ENCODE results near the gene TBX5. TPM values are rescaled to one million over a fixed set of nuclear protein-coding genes. Genes with fewer than 3 reads are reported as not detected.

The TBX5 gene
- total and polyA plus RNA-seq, 9 of the 15 experiments (the other 6 are each of a cell fraction or from before 2014, with no cell fraction given): not detected

GRCh38 chr12:114344303-114344663, 61.7 kb downstream of the TBX5 start:
- no peaks in the 10 kb centered on the region for H4K20me1 ChIP-seq (replicated peaks; ENCODE audit: control insufficient read depth, insufficient read depth, low read length)
- no peaks in the 10 kb centered on the region for H3K79me2 ChIP-seq (ENCODE audit: control insufficient read depth, insufficient read depth, low read length)
- H3K4me3 ChIP-seq: no peak overlapping the region
- H3K9me3 ChIP-seq (replicated peaks; ENCODE audit: control insufficient read depth, insufficient read depth, low read depth, low read length): no peaks in the 10 kb centered on the region
- no peak for DNase-seq (ENCODE audit: extremely low read depth in 1 of 4, low spot score in 3 of 4)
- 0% methylated on average over 1 of the region's 1 CpG for WGBS (ENCODE audit: insufficient coverage, low coverage, missing lambda C conversion rate)
- no peaks in the 10 kb centered on the region for H3K4me1 ChIP-seq (replicated peaks in 1 of 2; ENCODE audit: control insufficient read depth in 2 of 2, insufficient read depth in 2 of 2, low read length in 2 of 2)
- no peaks in the 10 kb centered on the region for H3K36me3 ChIP-seq (ENCODE audit: control insufficient read depth, insufficient read depth, low read length)
- no peak for ATAC-seq
- H3K4me2 ChIP-seq (ENCODE audit: insufficient read depth, low read length): no peak overlapping the region
- H2AFZ ChIP-seq (ENCODE audit: low read depth, low read length): no peak overlapping the region
- H3K27ac ChIP-seq (ENCODE audit: extremely low read depth, low read depth, low read length): no peak overlapping the region
- in situ Hi-C loops (cut with MboI): no loop called here
- H3K27me3 ChIP-seq (ENCODE audit: control insufficient read depth in 2 of 2, insufficient read depth in 2 of 2, low read length in 2 of 2): no peaks in the 10 kb centered on the region
- ChIA-PET POLR2A (no interaction called here), CTCF (ENCODE audit: low intra/inter-chr PET ratio) (no interaction called here)
- H3K9me1 ChIP-seq (ENCODE audit: control insufficient read depth, insufficient read depth, low read length): no peaks in the 10 kb centered on the region
- FAIRE-seq: no peak
- no peak overlapping the region for H3K9ac ChIP-seq (ENCODE audit: insufficient read depth in 1 of 2, low read depth in 2 of 2, low read length in 2 of 2)
- no TSS peak for BruUV-seq (replicated peaks)
- intact Hi-C loops (cut with micrococcal nuclease): no loop called here
- no peak for TF ChIP-seq DNMT1 (IDR thresholded peaks at IDR 0.05)
- TF ChIP-seq ZBTB43 (CRISPR knock-in tag; IDR thresholded peaks at IDR 0.05): no peak
- no peak for TF ChIP-seq CSDE1 (IDR thresholded peaks at IDR 0.05)

GRCh38 chr12:114343585-114344302, 62.2 kb downstream of the TBX5 start:
- ATAC-seq: no peak
- in situ Hi-C loops (cut with MboI): no loop called here
- TF ChIP-seq, protein P1, sequence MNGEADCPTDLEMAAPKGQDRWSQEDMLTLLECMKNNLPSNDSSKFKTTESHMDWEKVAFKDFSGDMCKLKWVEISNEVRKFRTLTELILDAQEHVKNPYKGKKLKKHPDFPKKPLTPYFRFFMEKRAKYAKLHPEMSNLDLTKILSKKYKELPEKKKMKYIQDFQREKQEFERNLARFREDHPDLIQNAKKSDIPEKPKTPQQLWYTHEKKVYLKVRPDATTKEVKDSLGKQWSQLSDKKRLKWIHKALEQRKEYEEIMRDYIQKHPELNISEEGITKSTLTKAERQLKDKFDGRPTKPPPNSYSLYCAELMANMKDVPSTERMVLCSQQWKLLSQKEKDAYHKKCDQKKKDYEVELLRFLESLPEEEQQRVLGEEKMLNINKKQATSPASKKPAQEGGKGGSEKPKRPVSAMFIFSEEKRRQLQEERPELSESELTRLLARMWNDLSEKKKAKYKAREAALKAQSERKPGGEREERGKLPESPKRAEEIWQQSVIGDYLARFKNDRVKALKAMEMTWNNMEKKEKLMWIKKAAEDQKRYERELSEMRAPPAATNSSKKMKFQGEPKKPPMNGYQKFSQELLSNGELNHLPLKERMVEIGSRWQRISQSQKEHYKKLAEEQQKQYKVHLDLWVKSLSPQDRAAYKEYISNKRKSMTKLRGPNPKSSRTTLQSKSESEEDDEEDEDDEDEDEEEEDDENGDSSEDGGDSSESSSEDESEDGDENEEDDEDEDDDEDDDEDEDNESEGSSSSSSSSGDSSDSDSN (IDR thresholded peaks at IDR 0.05; ENCODE audit: borderline replicate concordance in 1 of 2, low read depth in 2 of 2, low read length in 2 of 2): no peak
- TF ChIP-seq RBM25 (IDR thresholded peaks at IDR 0.05; ENCODE audit: low read depth, low read length, severe bottlenecking): peak; percentile 79
- TF ChIP-seq ZNF717 (CRISPR knock-in tag; IDR thresholded peaks at IDR 0.05): no peak
- TF ChIP-seq, protein P2, sequence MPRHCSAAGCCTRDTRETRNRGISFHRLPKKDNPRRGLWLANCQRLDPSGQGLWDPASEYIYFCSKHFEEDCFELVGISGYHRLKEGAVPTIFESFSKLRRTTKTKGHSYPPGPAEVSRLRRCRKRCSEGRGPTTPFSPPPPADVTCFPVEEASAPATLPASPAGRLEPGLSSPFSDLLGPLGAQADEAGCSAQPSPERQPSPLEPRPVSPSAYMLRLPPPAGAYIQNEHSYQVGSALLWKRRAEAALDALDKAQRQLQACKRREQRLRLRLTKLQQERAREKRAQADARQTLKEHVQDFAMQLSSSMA (CRISPR knock-in tag; IDR thresholded peaks at IDR 0.05): no peak
- TF ChIP-seq NCOR1 (IDR thresholded peaks at IDR 0.05): no peak
- H3K79me2 ChIP-seq (ENCODE audit: control insufficient read depth, insufficient read depth, low read length): no peaks in the 10 kb centered on the region
- H3K9me1 ChIP-seq (ENCODE audit: control insufficient read depth, insufficient read depth, low read length): no peaks in the 10 kb centered on the region
- no peak overlapping the region for H3K4me2 ChIP-seq (ENCODE audit: insufficient read depth, low read length)
- no peak overlapping the region for H3K27ac ChIP-seq (ENCODE audit: extremely low read depth, low read depth, low read length)
- intact Hi-C loops (cut with micrococcal nuclease): no loop called here
- no peak overlapping the region for H3K4me3 ChIP-seq
- no peak for FAIRE-seq
- no peak for DNase-seq (ENCODE audit: extremely low read depth in 1 of 4, low spot score in 3 of 4)
- H3K9ac ChIP-seq (ENCODE audit: insufficient read depth in 1 of 2, low read depth in 2 of 2, low read length in 2 of 2): no peak overlapping the region
- no TSS peak for BruUV-seq (replicated peaks)
- H3K27me3 ChIP-seq (ENCODE audit: control insufficient read depth in 2 of 2, insufficient read depth in 2 of 2, low read length in 2 of 2): no peaks in the 10 kb centered on the region
- H3K4me1 ChIP-seq (replicated peaks in 1 of 2; ENCODE audit: control insufficient read depth in 2 of 2, insufficient read depth in 2 of 2, low read length in 2 of 2): no peaks in the 10 kb centered on the region
- 6% methylated on average over 4 of the region's 4 CpGs for WGBS (ENCODE audit: insufficient coverage, low coverage, missing lambda C conversion rate)
- CTCF ChIA-PET (ENCODE audit: low intra/inter-chr PET ratio): no interaction called here
- POLR2A ChIA-PET: interaction anchor here (0.6 to 0.8 kb wide), 2 partner anchors 15 to 318 kb away, joined by 3 read pairs; no protein-coding TSS in a partner anchor
- H4K20me1 ChIP-seq (replicated peaks; ENCODE audit: control insufficient read depth, insufficient read depth, low read length): no peaks in the 10 kb centered on the region
- H2AFZ ChIP-seq (ENCODE audit: low read depth, low read length): no peak overlapping the region
- H3K36me3 ChIP-seq (ENCODE audit: control insufficient read depth, insufficient read depth, low read length): no peaks in the 10 kb centered on the region
- no peaks in the 10 kb centered on the region for H3K9me3 ChIP-seq (replicated peaks; ENCODE audit: control insufficient read depth, insufficient read depth, low read depth, low read length)
